K562 (cell line): ENCODE results near the gene SSH3. TPM values are rescaled to one million over a fixed set of nuclear protein-coding genes. Genes with fewer than 3 reads are reported as not detected.

Source experiments
- ERF ChIP-seq: fragments of 450-650 bp; formaldehyde crosslinking; IDR thresholded peaks from 2 replicates; pipeline ENCODE4 v1.4.0; 2020; ENCODE audit warnings: mild to moderate bottlenecking, mixed read lengths
- ETV1 ChIP-seq: fragments of 450-650 bp; conservative IDR thresholded peaks from 2 replicates; pipeline ENCODE4 v1.6.1; 2016; ENCODE audit warnings: missing genetic modification characterization, control low read depth, low read depth, missing compliant biosample characterization
- ETV6 ChIP-seq, 3 experiments: fragments of 150-350 bp in 1 of 3; sonication (generic) in 1 of 3; formaldehyde crosslinking in 1 of 3; IDR thresholded peaks; 2 replicates each; pipeline versions ENCODE4 v1.6.1 to v1.8.0; 2014 to 2022; ENCODE audit warnings: borderline replicate concordance in 2 of 3, low read depth in 2 of 3, antibody characterized with exemption in 1 of 3, low read length in 1 of 3, mild to moderate bottlenecking in 1 of 3, missing genetic modification reagents in 1 of 3
- FOXK1 ChIP-seq: sonication (generic); formaldehyde crosslinking; IDR thresholded peaks from 2 replicates; pipeline ENCODE4 v1.8.0; 2022; ENCODE audit warnings: missing genetic modification reagents, mild to moderate bottlenecking, borderline replicate concordance
- JUND ChIP-seq, 2 experiments: IDR thresholded peaks; 2 replicates in 1 of 2; 3 replicates in 1 of 2; pipeline ENCODE4 v1.6.1; 2011; ENCODE audit warnings: borderline replicate concordance in 2 of 2, low read depth in 2 of 2, low read length in 2 of 2, improper control_type of control experiment in 1 of 2, missing biosample characterization in 1 of 2, missing genetic modification characterization in 1 of 2, missing genetic modification reagents in 1 of 2
- NEUROD1 ChIP-seq: fragments of 150-350 bp; IDR thresholded peaks from 2 replicates; pipeline ENCODE4 v1.6.1; 2014; ENCODE audit warnings: borderline replicate concordance, low read length, low read depth; ENCODE audit not compliant: partially characterized antibody
- TEAD4 ChIP-seq, 2 experiments: sonication (generic) in 1 of 2; formaldehyde crosslinking in 1 of 2; IDR thresholded peaks; 2 replicates each; pipeline versions ENCODE4 v1.6.1 to v1.8.0; 2012 to 2022; ENCODE audit warnings: borderline replicate concordance in 1 of 2, inconsistent platforms in 1 of 2, low read length in 1 of 2, mild to moderate bottlenecking in 1 of 2, missing genetic modification reagents in 1 of 2
- YBX1 ChIP-seq: fragments of 450-650 bp; IDR thresholded peaks from 2 replicates; pipeline ENCODE4 v1.7.1; 2016; ENCODE audit warnings: mild to moderate bottlenecking
- ZFX ChIP-seq: sonication (generic); formaldehyde crosslinking; IDR thresholded peaks from 2 replicates; pipeline ENCODE4 v1.8.0; 2022; ENCODE audit warnings: mild to moderate bottlenecking, missing genetic modification reagents, moderate library complexity
- ZNF561 ChIP-seq: fragments of 450-650 bp; formaldehyde crosslinking; conservative IDR thresholded peaks from 2 replicates; pipeline ENCODE4 v1.4.0; 2020; ENCODE audit warnings: mild to moderate bottlenecking, moderate library complexity
- ZNF583 ChIP-seq: fragments of 250-450 bp; sonication (Bioruptor Pico); IDR thresholded peaks from 2 replicates; pipeline ENCODE4 v1.4.0; 2020
- polyA plus RNA-seq, 8 experiments: library from polyadenylated mRNA; depleted of rRNA in 4 of 8; stranded (reverse) in 5 of 8; unstranded in 3 of 8; fragments of >200 nt; fragmentation: Nextera tagmentation in 2 of 8; fragmentation: Illumina TruSeq in 1 of 8; extraction: Ambion mirVana in 2 of 8; extraction: Trizol in 1 of 8; gene quantifications; 2 replicates each; pipeline versions ENCODE4 v1.2.1 to v1.2.3, GENCODE V29; 2011 to 2014; ENCODE audit warnings: inconsistent platforms in 1 of 8, missing spikeins in 1 of 8
- total RNA-seq, 7 experiments: library from RNA; depleted of rRNA in 6 of 7; stranded (reverse); fragments of >200 nt in 6 of 7; fragmentation: Illumina TruSeq in 2 of 7; extraction: Trizol in 2 of 7; gene quantifications; 2 replicates each; pipeline versions ENCODE4 v1.2.1 to v1.2.3, GENCODE V29; 2011 to 2021; ENCODE audit warnings: low replicate concordance in 1 of 7
- TF ChIP-seq, protein P1 (sequence below): sonication (generic); formaldehyde crosslinking; IDR thresholded peaks from 2 replicates; pipeline ENCODE4 v1.8.1; 2022; ENCODE audit warnings: missing genetic modification reagents
- TF ChIP-seq, protein P2 (sequence below): fragments of 250-450 bp; sonication (Bioruptor Pico); IDR thresholded peaks from 2 replicates; pipeline ENCODE4 v1.4.0; 2020
- TF ChIP-seq, protein P3 (sequence below): fragments of 450-650 bp; IDR thresholded peaks from 2 replicates; pipeline ENCODE4 v1.6.1; 2018; ENCODE audit warnings: mild to moderate bottlenecking, low read depth; ENCODE audit not compliant: partially characterized antibody
- TF ChIP-seq, protein P4 (sequence below): sonication (generic); formaldehyde crosslinking; IDR thresholded peaks from 2 replicates; pipeline ENCODE4 v1.8.0; 2022; ENCODE audit warnings: missing genetic modification reagents, mild to moderate bottlenecking, borderline replicate concordance

Gene SSH3
- total and polyA plus RNA-seq, 9 of the 15 experiments (the other 6 are each of a cell fraction or from before 2014, with no cell fraction given) = 0.07 to 1.0 (median 0.24) TPM; not detected in 3

DNA sequence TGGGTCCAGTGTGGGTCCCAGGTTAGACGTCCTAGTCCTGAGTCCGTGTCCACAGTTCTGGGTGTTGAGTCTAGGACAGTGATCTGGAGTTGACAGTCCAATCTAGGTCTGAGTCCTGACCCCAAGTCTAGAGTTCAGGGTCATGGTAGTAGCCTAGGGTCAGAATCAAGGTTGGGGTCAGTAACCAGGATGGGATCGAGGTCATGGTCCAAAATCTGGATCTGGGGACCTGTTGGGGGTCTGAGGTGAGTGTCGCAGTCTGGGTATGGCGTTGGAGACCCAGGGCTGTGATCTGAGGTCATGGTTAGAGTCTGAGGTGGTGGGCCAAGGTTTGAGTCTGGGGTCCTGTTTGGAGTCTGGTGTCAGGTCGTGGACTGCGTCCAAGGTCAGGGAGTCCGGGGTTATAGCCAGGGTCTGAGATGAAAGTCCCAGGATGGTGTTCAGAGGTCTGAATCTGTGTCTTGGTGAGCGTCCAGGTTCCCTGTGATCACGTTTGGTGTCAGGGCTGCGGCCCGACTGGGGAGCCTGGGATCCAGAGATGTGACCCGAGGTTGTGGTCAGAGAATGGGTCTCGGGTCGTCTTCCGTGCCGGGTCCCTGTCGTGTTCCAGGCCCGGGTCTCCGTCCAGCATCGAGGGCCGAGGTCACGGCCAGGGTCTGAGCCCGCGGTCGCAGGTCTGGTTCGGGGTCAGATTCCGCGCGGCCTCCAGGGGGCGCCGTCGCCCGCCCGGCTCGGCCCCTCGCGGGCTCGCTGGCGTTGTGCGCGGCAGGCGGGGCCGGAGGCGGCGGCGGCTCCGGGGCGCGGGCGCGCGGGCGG lies 37.5 kb upstream of the SSH3 start (continued):
- TF ChIP-seq, protein P1, sequence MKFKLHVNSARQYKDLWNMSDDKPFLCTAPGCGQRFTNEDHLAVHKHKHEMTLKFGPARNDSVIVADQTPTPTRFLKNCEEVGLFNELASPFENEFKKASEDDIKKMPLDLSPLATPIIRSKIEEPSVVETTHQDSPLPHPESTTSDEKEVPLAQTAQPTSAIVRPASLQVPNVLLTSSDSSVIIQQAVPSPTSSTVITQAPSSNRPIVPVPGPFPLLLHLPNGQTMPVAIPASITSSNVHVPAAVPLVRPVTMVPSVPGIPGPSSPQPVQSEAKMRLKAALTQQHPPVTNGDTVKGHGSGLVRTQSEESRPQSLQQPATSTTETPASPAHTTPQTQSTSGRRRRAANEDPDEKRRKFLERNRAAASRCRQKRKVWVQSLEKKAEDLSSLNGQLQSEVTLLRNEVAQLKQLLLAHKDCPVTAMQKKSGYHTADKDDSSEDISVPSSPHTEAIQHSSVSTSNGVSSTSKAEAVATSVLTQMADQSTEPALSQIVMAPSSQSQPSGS (CRISPR knock-in tag) = no peak
- TF ChIP-seq ETV1 (no peak), FOXK1 (no peak), ZNF583 (CRISPR knock-in tag) (no peak; the same call in 1 of the 2 replicates), NEUROD1 (no peak), ETV6 (IDR thresholded peaks at IDR 0.05; ENCODE audit: borderline replicate concordance in 1 of 2, low read depth in 2 of 2, low read length in 1 of 2) (no peak), ETV6 (CRISPR knock-in tag; IDR thresholded peaks at IDR 0.05; ENCODE audit: borderline replicate concordance) (no peak), ERF (CRISPR knock-in tag) (no peak), YBX1 (no peak), JUND (IDR thresholded peaks at IDR 0.05; ENCODE audit: borderline replicate concordance, low read depth, low read length) (no peak), JUND (tag; IDR thresholded peaks at IDR 0.05; ENCODE audit: borderline replicate concordance, low read depth, low read length) (no peak), ZNF561 (CRISPR knock-in tag) (no peak), TEAD4 (IDR thresholded peaks at IDR 0.05; ENCODE audit: low read length) (no peak), TEAD4 (CRISPR knock-in tag; IDR thresholded peaks at IDR 0.05; ENCODE audit: borderline replicate concordance) (no peak), ZFX (peak; percentile 58)
- TF ChIP-seq, protein P2, sequence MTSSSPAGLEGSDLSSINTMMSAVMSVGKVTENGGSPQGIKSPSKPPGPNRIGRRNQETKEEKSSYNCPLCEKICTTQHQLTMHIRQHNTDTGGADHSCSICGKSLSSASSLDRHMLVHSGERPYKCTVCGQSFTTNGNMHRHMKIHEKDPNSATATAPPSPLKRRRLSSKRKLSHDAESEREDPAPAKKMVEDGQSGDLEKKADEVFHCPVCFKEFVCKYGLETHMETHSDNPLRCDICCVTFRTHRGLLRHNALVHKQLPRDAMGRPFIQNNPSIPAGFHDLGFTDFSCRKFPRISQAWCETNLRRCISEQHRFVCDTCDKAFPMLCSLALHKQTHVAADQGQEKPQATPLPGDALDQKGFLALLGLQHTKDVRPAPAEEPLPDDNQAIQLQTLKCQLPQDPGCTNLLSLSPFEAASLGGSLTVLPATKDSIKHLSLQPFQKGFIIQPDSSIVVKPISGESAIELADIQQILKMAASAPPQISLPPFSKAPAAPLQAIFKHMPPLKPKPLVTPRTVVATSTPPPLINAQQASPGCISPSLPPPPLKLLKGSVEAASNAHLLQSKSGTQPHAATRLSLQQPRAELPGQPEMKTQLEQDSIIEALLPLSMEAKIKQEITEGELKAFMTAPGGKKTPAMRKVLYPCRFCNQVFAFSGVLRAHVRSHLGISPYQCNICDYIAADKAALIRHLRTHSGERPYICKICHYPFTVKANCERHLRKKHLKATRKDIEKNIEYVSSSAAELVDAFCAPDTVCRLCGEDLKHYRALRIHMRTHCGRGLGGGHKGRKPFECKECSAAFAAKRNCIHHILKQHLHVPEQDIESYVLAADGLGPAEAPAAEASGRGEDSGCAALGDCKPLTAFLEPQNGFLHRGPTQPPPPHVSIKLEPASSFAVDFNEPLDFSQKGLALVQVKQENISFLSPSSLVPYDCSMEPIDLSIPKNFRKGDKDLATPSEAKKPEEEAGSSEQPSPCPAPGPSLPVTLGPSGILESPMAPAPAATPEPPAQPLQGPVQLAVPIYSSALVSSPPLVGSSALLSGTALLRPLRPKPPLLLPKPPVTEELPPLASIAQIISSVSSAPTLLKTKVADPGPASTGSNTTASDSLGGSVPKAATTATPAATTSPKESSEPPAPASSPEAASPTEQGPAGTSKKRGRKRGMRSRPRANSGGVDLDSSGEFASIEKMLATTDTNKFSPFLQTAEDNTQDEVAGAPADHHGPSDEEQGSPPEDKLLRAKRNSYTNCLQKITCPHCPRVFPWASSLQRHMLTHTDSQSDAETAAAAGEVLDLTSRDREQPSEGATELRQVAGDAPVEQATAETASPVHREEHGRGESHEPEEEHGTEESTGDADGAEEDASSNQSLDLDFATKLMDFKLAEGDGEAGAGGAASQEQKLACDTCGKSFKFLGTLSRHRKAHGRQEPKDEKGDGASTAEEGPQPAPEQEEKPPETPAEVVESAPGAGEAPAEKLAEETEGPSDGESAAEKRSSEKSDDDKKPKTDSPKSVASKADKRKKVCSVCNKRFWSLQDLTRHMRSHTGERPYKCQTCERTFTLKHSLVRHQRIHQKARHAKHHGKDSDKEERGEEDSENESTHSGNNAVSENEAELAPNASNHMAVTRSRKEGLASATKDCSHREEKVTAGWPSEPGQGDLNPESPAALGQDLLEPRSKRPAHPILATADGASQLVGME (CRISPR knock-in tag) = no peak
- TF ChIP-seq, protein P3, sequence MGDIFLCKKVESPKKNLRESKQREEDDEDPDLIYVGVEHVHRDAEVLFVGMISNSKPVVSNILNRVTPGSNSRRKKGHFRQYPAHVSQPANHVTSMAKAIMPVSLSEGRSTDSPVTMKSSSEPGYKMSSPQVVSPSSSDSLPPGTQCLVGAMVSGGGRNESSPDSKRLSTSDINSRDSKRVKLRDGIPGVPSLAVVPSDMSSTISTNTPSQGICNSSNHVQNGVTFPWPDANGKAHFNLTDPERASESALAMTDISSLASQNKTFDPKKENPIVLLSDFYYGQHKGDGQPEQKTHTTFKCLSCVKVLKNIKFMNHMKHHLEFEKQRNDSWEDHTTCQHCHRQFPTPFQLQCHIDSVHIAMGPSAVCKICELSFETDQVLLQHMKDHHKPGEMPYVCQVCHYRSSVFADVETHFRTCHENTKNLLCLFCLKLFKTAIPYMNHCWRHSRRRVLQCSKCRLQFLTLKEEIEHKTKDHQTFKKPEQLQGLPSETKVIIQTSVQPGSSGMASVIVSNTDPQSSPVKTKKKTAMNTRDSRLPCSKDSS = no peak
- TF ChIP-seq, protein P4, sequence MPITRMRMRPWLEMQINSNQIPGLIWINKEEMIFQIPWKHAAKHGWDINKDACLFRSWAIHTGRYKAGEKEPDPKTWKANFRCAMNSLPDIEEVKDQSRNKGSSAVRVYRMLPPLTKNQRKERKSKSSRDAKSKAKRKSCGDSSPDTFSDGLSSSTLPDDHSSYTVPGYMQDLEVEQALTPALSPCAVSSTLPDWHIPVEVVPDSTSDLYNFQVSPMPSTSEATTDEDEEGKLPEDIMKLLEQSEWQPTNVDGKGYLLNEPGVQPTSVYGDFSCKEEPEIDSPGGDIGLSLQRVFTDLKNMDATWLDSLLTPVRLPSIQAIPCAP (CRISPR knock-in tag) = no peak
